ENCODE results near the gene ABCA6.

Gene ABCA6

DNA sequence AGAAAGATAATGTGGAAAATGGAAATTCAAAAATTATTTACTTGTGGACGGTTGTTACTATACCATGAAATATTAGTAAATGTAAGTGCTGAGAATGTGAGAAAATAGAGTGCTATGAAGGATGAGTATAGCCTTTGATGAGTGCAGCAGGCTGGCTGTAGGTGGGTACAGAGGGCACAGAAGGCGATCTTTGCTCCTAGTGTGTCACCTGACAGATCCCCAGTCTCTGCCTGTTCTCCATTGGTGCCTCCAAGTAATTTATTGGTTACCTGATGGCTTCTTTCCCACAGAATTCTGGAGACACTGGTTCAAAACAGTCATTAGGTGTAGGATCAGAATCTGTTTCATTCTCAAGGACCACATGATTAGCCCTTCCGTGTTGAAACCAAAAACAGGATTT, 109.9 kb downstream of the ABCA6 start:
- H3K4me3 ChIP-seq (ENCODE audit: low read length) = no peak overlapping the region
- no peak for DNase-seq (ENCODE audit: low read depth)
- TF ChIP-seq, protein P1, sequence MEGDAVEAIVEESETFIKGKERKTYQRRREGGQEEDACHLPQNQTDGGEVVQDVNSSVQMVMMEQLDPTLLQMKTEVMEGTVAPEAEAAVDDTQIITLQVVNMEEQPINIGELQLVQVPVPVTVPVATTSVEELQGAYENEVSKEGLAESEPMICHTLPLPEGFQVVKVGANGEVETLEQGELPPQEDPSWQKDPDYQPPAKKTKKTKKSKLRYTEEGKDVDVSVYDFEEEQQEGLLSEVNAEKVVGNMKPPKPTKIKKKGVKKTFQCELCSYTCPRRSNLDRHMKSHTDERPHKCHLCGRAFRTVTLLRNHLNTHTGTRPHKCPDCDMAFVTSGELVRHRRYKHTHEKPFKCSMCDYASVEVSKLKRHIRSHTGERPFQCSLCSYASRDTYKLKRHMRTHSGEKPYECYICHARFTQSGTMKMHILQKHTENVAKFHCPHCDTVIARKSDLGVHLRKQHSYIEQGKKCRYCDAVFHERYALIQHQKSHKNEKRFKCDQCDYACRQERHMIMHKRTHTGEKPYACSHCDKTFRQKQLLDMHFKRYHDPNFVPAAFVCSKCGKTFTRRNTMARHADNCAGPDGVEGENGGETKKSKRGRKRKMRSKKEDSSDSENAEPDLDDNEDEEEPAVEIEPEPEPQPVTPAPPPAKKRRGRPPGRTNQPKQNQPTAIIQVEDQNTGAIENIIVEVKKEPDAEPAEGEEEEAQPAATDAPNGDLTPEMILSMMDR (conservative IDR thresholded peaks at IDR 0.05; ENCODE audit: low read depth, low read length) = no peak

DNA sequence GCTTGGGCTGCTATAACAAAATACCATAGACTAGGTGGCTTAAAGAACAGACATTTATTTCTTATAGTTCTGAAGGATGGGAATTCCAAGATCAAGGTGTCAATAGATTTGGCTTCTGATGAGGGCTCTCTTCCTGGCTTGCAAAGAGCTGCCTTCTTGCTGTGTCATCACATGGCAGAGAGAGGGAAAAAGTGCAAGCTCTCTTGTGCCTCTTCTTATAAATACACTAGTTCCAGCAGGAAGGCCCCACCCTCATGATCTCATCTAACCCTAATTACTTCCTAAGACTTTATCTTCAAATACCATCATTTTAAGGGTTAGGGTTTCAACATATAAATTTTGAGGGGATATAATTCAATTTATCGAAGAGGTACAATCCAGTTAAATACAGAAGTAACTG, 111.5 kb downstream of the ABCA6 start:
- TF ChIP-seq, protein P1 (conservative IDR thresholded peaks at IDR 0.05; ENCODE audit: low read depth, low read length) = no peak
- H3K4me3 ChIP-seq (ENCODE audit: low read length) = no peak overlapping the region
- DNase-seq (ENCODE audit: low read depth) = no peak

Measured in retinal pigment epithelial cell (primary cell).